Astrocyte (in vitro differentiated cells and primary cell): Measurements from ENCODE around the gene BBS12. TPM values are rescaled to one million over a fixed set of nuclear protein-coding genes. Genes with fewer than 3 reads are reported as not detected.

Source experiments
- DNase-seq: peaks from one replicate; pipeline ENCODE4 v3.0.0-alpha.2; 2010; ENCODE audit warnings: low read depth
- FAIRE-seq: peaks from 2 replicates; lab custom pipeline; 2011; peaks lifted over from hg19 to GRCh38; lab: Jason Lieb, UNC
- H2AFZ ChIP-seq: 2 replicates; pipeline ENCODE4 v1.6.0; 2012; ENCODE audit warnings: low read depth, low read length, inconsistent platforms
- H3K27ac ChIP-seq: 2 replicates; pipeline ENCODE4 v1.5.1; 2011; ENCODE audit warnings: low read depth, low read length, inconsistent platforms
- H3K27me3 ChIP-seq: 2 replicates; pipeline ENCODE4 v1.6.0; 2011; ENCODE audit warnings: low read length, inconsistent platforms; ENCODE audit not compliant: insufficient read depth
- H3K36me3 ChIP-seq: 2 replicates; pipeline ENCODE4 v1.5.1; 2011; ENCODE audit warnings: low read length, inconsistent platforms; ENCODE audit not compliant: insufficient read depth
- H3K4me1 ChIP-seq: 2 replicates; pipeline ENCODE4 v1.5.1; 2011; ENCODE audit warnings: low read length, inconsistent platforms; ENCODE audit not compliant: insufficient read depth
- H3K4me2 ChIP-seq: 2 replicates; pipeline ENCODE4 v1.6.0; 2012; ENCODE audit warnings: low read length, inconsistent platforms
- H3K4me3 ChIP-seq: 2 replicates; pipeline ENCODE4 v1.5.1; 2011; ENCODE audit warnings: low read depth, mild to moderate bottlenecking, low read length, inconsistent platforms; ENCODE audit not compliant: insufficient read depth
- H3K79me2 ChIP-seq: 2 replicates; pipeline ENCODE4 v1.6.0; 2012; ENCODE audit warnings: mild to moderate bottlenecking, low read length, inconsistent platforms; ENCODE audit not compliant: insufficient read depth
- H3K9ac ChIP-seq: 2 replicates; pipeline ENCODE4 v1.6.0; 2012; ENCODE audit warnings: mild to moderate bottlenecking, low read length, inconsistent platforms
- H3K9me3 ChIP-seq: 2 replicates; pipeline ENCODE4 v1.5.1; 2012; ENCODE audit warnings: low read depth, mild to moderate bottlenecking, low read length, inconsistent platforms; ENCODE audit not compliant: insufficient read depth
- H4K20me1 ChIP-seq: 2 replicates; pipeline ENCODE4 v1.6.0; 2012; ENCODE audit warnings: low read length, inconsistent platforms; ENCODE audit not compliant: insufficient read depth
- H3K27ac Mint-ChIP-seq: one replicate; pipeline ENCODE4 v1.8.0; 2021; ENCODE audit warnings: mild to moderate bottlenecking, mixed read lengths; ENCODE audit not compliant: unreplicated experiment
- H3K27me3 Mint-ChIP-seq: one replicate; pipeline ENCODE4 v1.8.0; 2021; ENCODE audit warnings: low read depth, mixed read lengths; ENCODE audit not compliant: unreplicated experiment
- H3K36me3 Mint-ChIP-seq: one replicate; pipeline ENCODE4 v1.8.0; 2021; ENCODE audit warnings: low read depth, mixed read lengths; ENCODE audit not compliant: unreplicated experiment
- H3K4me1 Mint-ChIP-seq: one replicate; pipeline ENCODE4 v1.8.0; 2021; ENCODE audit warnings: low read depth, mixed read lengths; ENCODE audit not compliant: unreplicated experiment
- H3K4me3 Mint-ChIP-seq: one replicate; pipeline ENCODE4 v1.8.0; 2021; ENCODE audit warnings: mild to moderate bottlenecking, moderate library complexity, mixed read lengths; ENCODE audit not compliant: unreplicated experiment
- H3K9me3 Mint-ChIP-seq: one replicate; pipeline ENCODE4 v1.8.0; 2021; ENCODE audit warnings: mild to moderate bottlenecking, mixed read lengths; ENCODE audit not compliant: unreplicated experiment
- EZH2 ChIP-seq: IDR thresholded peaks from 2 replicates; pipeline ENCODE4 v1.6.1; 2012; ENCODE audit warnings: mild to moderate bottlenecking, low read length, inconsistent platforms; ENCODE audit not compliant: insufficient read depth
- total RNA-seq: library from RNA; stranded (reverse); gene quantifications from 2 replicates; pipeline ENCODE4 v1.2.1, GENCODE V29; 2021
- TF ChIP-seq, protein P1 (sequence below): IDR thresholded peaks from 2 replicates; pipeline ENCODE4 v1.5.1; 2011; ENCODE audit warnings: low read depth, mild to moderate bottlenecking, inconsistent platforms, low read length, moderate library complexity; ENCODE audit not compliant: insufficient read depth

BBS12 gene
- total RNA-seq, 1 donor from 2014 or later, result 4.7 TPM

DNA sequence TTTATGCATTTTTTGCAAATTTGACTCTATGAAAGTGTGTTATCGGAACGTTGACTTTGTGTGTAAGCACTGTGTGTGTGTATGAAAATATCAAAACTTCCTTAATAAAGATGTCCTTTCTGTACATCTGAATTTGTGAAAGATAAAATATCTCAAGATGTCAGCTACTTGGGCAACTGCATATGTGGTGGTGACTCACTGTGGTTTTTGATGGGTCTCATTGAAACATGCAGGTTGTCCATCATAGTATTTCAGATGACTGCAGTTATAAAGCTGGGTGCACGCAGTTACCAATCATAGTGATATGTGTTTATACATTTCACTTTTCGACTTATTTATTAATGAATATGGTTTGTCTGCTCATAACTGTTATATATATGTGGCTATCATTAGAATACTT lies 19.7 kb upstream of the BBS12 start:
- H3K36me3 ChIP-seq, result no peaks in the 10 kb centered on the region
- no peaks in the 10 kb centered on the region for H4K20me1 ChIP-seq
- H3K79me2 ChIP-seq, result no peaks in the 10 kb centered on the region
- no peaks in the 10 kb centered on the region for H3K9me3 Mint-ChIP-seq
- H3K27me3 Mint-ChIP-seq, result no peaks in the 10 kb centered on the region
- H3K4me2 ChIP-seq, result no peak overlapping the region
- H3K27ac Mint-ChIP-seq, result no peak overlapping the region
- FAIRE-seq, result no peak
- no peak overlapping the region for H3K4me3 ChIP-seq
- no peak for TF ChIP-seq EZH2
- TF ChIP-seq, protein P1, sequence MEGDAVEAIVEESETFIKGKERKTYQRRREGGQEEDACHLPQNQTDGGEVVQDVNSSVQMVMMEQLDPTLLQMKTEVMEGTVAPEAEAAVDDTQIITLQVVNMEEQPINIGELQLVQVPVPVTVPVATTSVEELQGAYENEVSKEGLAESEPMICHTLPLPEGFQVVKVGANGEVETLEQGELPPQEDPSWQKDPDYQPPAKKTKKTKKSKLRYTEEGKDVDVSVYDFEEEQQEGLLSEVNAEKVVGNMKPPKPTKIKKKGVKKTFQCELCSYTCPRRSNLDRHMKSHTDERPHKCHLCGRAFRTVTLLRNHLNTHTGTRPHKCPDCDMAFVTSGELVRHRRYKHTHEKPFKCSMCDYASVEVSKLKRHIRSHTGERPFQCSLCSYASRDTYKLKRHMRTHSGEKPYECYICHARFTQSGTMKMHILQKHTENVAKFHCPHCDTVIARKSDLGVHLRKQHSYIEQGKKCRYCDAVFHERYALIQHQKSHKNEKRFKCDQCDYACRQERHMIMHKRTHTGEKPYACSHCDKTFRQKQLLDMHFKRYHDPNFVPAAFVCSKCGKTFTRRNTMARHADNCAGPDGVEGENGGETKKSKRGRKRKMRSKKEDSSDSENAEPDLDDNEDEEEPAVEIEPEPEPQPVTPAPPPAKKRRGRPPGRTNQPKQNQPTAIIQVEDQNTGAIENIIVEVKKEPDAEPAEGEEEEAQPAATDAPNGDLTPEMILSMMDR, result no peak
- H3K27me3 ChIP-seq, result no peaks in the 10 kb centered on the region
- peak; percentile 16 for DNase-seq
- H3K27ac ChIP-seq, result no peak overlapping the region
- no peak overlapping the region for H2AFZ ChIP-seq
- H3K4me1 Mint-ChIP-seq, result peaks cover 9% of the 10 kb centered on the region
- no peak overlapping the region for H3K4me3 Mint-ChIP-seq
- H3K9me3 ChIP-seq, result no peaks in the 10 kb centered on the region
- H3K36me3 Mint-ChIP-seq, result no peaks in the 10 kb centered on the region
- H3K9ac ChIP-seq, result no peak overlapping the region
- no peaks in the 10 kb centered on the region for H3K4me1 ChIP-seq

DNA sequence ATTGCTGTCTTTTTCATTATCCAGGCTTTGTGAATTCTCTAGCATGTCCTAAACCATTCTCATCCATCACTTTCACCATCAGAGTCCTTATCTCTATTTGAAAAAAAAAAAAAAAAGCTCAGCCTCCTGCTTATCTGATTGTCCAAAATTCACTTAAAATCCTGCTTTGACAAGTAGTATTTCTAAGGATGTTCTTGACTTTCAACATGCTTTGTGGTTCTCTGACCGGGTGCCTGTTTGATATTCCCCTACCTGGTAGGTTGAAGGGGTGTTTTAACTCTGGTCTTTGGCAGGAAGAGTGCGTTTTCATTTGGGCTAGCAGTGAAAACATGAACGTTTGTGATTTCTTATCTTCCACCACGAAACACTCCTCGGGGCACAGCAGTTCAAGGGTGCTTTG lies 17.3 kb upstream of the BBS12 start:
- H3K9me3 Mint-ChIP-seq, result no peaks in the 10 kb centered on the region
- no peak for DNase-seq
- H3K4me3 Mint-ChIP-seq, result no peak overlapping the region
- H3K36me3 ChIP-seq, result no peaks in the 10 kb centered on the region
- no peak for FAIRE-seq
- no peak overlapping the region for H3K9ac ChIP-seq
- H3K79me2 ChIP-seq, result no peaks in the 10 kb centered on the region
- H3K27ac Mint-ChIP-seq, result no peak overlapping the region
- no peaks in the 10 kb centered on the region for H3K27me3 ChIP-seq
- H2AFZ ChIP-seq, result no peak overlapping the region
- no peaks in the 10 kb centered on the region for H3K27me3 Mint-ChIP-seq
- no peak overlapping the region for H3K4me2 ChIP-seq
- no peaks in the 10 kb centered on the region for H3K36me3 Mint-ChIP-seq
- peaks cover 7% of the 10 kb centered on the region for H3K4me1 Mint-ChIP-seq
- H3K4me1 ChIP-seq, result no peaks in the 10 kb centered on the region
- H3K4me3 ChIP-seq, result no peak overlapping the region
- TF ChIP-seq, protein P1, result no peak
- TF ChIP-seq EZH2, result no peak
- H3K9me3 ChIP-seq, result no peaks in the 10 kb centered on the region
- no peak overlapping the region for H3K27ac ChIP-seq
- no peaks in the 10 kb centered on the region for H4K20me1 ChIP-seq

DNA sequence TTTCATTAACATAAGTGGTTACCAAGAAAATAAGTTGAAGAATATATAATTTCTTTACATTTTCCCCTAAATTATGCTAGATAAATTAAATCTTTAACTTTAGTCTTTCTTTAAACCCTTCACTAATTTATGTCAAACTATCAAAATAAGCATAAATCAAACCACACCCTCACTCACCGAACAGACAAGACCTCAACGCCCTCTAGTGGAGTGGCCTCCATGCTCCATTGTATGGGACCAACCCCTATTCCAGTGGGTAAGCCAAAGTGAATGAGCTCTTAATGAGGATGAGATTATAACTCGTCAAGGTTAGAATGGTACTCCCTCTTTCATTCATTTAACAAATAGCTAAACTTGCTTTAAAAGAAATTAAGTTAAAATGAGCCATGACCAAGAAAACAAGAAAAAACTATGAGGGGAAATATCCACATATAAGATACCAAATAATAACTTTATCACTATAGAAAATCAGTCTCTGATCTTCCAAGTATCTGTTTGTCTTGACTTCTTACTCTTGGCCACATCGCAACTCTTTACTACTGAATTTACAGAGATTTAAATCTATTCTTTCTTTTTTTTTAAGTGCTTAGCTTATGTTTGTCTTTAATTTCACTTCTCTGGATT lies 15.6 kb upstream of the BBS12 start:
- DNase-seq, result peak; percentile 29
- no peaks in the 10 kb centered on the region for H3K36me3 Mint-ChIP-seq
- Histone ChIP-seq H3K36me3 (no peaks in the 10 kb centered on the region), H3K9ac (no peak overlapping the region), H3K4me3 (no peak overlapping the region), H3K27ac (no peak overlapping the region), H3K9me3 (no peaks in the 10 kb centered on the region), H3K4me1 (no peaks in the 10 kb centered on the region), H3K27me3 (no peaks in the 10 kb centered on the region), H4K20me1 (no peaks in the 10 kb centered on the region), H2AFZ (no peak overlapping the region), H3K79me2 (no peaks in the 10 kb centered on the region), H3K4me2 (no peak overlapping the region)
- H3K4me3 Mint-ChIP-seq, result no peak overlapping the region
- H3K9me3 Mint-ChIP-seq, result no peaks in the 10 kb centered on the region
- H3K4me1 Mint-ChIP-seq, result peaks cover 4% of the 10 kb centered on the region
- FAIRE-seq, result no peak
- H3K27ac Mint-ChIP-seq, result no peak overlapping the region
- TF ChIP-seq, protein P1, result peak; percentile 96
- no peak for TF ChIP-seq EZH2
- H3K27me3 Mint-ChIP-seq, result no peaks in the 10 kb centered on the region
